WTC11 (cell line): Measurements from ENCODE around the gene RPS29. TPM values are rescaled to one million over a fixed set of nuclear protein-coding genes. Genes with fewer than 3 reads are reported as not detected.

Experiments used
- ATAC-seq: fragments of 200-7000 bp; cut with Tn5 transposase; 2 replicates; pipeline ENCODE4 v1.10.0; 2021; ENCODE audit warnings: mild to moderate bottlenecking, moderate library complexity
- CTCF ChIA-PET: fragments of 300-600 bp; sonication (Branson Sonifier 250); formaldehyde crosslinking; loops from one replicate; lab custom pipeline; 2021; ENCODE audit warnings: antibody characterized with exemption; lab: Charles Lee
- POLR2A ChIA-PET: fragments of 350-600 bp; sonication (Branson Sonifier 250); formaldehyde crosslinking; loops from one replicate; lab custom pipeline; 2021; ENCODE audit warnings: antibody characterized with exemption; lab: Charles Lee
- DNase-seq: peaks from one replicate; pipeline ENCODE4 v3.0.0; 2021; ENCODE audit warnings: low spot score
- H3K27ac Mint-ChIP-seq: 2 replicates; pipeline ENCODE4 v1.8.0; 2021; ENCODE audit warnings: mixed read lengths
- H3K27me3 Mint-ChIP-seq: 2 replicates; pipeline ENCODE4 v1.8.0; 2021; ENCODE audit warnings: low read depth, mild to moderate bottlenecking, moderate library complexity, mixed read lengths
- H3K36me3 Mint-ChIP-seq: 2 replicates; pipeline ENCODE4 v1.8.0; 2021; ENCODE audit warnings: mixed read lengths
- H3K4me1 Mint-ChIP-seq: 2 replicates; pipeline ENCODE4 v1.8.0; 2022; ENCODE audit warnings: mixed read lengths
- H3K4me3 Mint-ChIP-seq: 2 replicates; pipeline ENCODE4 v1.8.0; 2021; ENCODE audit warnings: mild to moderate bottlenecking, moderate library complexity, mixed read lengths
- H3K9me3 Mint-ChIP-seq: 2 replicates; pipeline ENCODE4 v1.8.0; 2021; ENCODE audit warnings: mixed read lengths
- ESRRA ChIP-seq: sonication (generic); formaldehyde crosslinking; IDR thresholded peaks from 2 replicates; pipeline ENCODE4 v1.8.1; 2022; ENCODE audit warnings: mild to moderate bottlenecking, missing genetic modification reagents, borderline replicate concordance
- FOXP1 ChIP-seq: sonication (generic); formaldehyde crosslinking; IDR thresholded peaks from 2 replicates; pipeline ENCODE4 v1.8.0; 2022; ENCODE audit warnings: missing genetic modification reagents, mild to moderate bottlenecking, moderate library complexity, borderline replicate concordance
- IRF2 ChIP-seq: sonication (generic); formaldehyde crosslinking; IDR thresholded peaks from 2 replicates; pipeline ENCODE4 v1.8.0; 2022; ENCODE audit warnings: low read depth, missing genetic modification reagents, borderline replicate concordance
- KAT7 ChIP-seq: sonication (generic); formaldehyde crosslinking; IDR thresholded peaks from 2 replicates; pipeline ENCODE4 v1.8.1; 2023; ENCODE audit warnings: missing genetic modification reagents, mild to moderate bottlenecking, borderline replicate concordance
- MXD4 ChIP-seq: fragments of 250-450 bp; sonication (Bioruptor Pico); IDR thresholded peaks from 2 replicates; pipeline ENCODE4 v1.8.0; 2021; ENCODE audit warnings: mild to moderate bottlenecking, moderate library complexity, borderline replicate concordance
- MYBL2 ChIP-seq: sonication (generic); formaldehyde crosslinking; IDR thresholded peaks from 2 replicates; pipeline ENCODE4 v1.8.1; 2023; ENCODE audit warnings: mild to moderate bottlenecking, moderate library complexity, missing genetic modification reagents
- NR1H2 ChIP-seq: sonication (generic); formaldehyde crosslinking; IDR thresholded peaks from 2 replicates; pipeline ENCODE4 v1.9.0; 2021; ENCODE audit warnings: mild to moderate bottlenecking, moderate library complexity, missing genetic modification reagents
- PRRX2 ChIP-seq: fragments of 250-450 bp; sonication (Bioruptor Pico); IDR thresholded peaks from 2 replicates; pipeline ENCODE4 v1.8.0; 2021; ENCODE audit warnings: mild to moderate bottlenecking
- ZNF671 ChIP-seq: fragments of 250-450 bp; sonication (Bioruptor Pico); IDR thresholded peaks from 2 replicates; pipeline ENCODE4 v1.8.0; 2021; ENCODE audit warnings: mild to moderate bottlenecking
- total RNA-seq: library from RNA; stranded (reverse); gene quantifications from 3 replicates; pipeline ENCODE4 v1.2.3, GENCODE V29; 2021
- TF ChIP-seq, protein P1 (sequence below): sonication (generic); formaldehyde crosslinking; IDR thresholded peaks from 2 replicates; pipeline ENCODE4 v1.8.0; 2022; ENCODE audit warnings: mild to moderate bottlenecking, missing genetic modification reagents
- TF ChIP-seq, protein P2 (sequence below): sonication (generic); formaldehyde crosslinking; IDR thresholded peaks from 2 replicates; pipeline ENCODE4 v1.8.0; 2022; ENCODE audit warnings: mild to moderate bottlenecking, missing genetic modification reagents
- TF ChIP-seq, protein P3 (sequence below): sonication (generic); formaldehyde crosslinking; IDR thresholded peaks from 2 replicates; pipeline ENCODE4 v1.8.0; 2023; ENCODE audit warnings: missing genetic modification reagents
- TF ChIP-seq, protein P4 (sequence below): fragments of 250-450 bp; sonication (Bioruptor Pico); IDR thresholded peaks from 2 replicates; pipeline ENCODE4 v1.9.0; 2021; ENCODE audit warnings: mild to moderate bottlenecking
- TF ChIP-seq, protein P5 (sequence below): sonication (generic); formaldehyde crosslinking; IDR thresholded peaks from 2 replicates; pipeline ENCODE4 v1.8.1; 2023; ENCODE audit warnings: mild to moderate bottlenecking, missing genetic modification reagents, borderline replicate concordance
- TF ChIP-seq, protein P6 (sequence below): sonication (generic); formaldehyde crosslinking; IDR thresholded peaks from 2 replicates; pipeline ENCODE4 v1.8.1; 2022; ENCODE audit warnings: low read depth, mild to moderate bottlenecking, moderate library complexity, missing genetic modification reagents, borderline replicate concordance
- TF ChIP-seq, protein P7 (sequence below): sonication (generic); formaldehyde crosslinking; IDR thresholded peaks from 2 replicates; pipeline ENCODE4 v1.8.1; 2022; ENCODE audit warnings: low read depth, missing genetic modification reagents, borderline replicate concordance
- TF ChIP-seq, protein P8 (sequence below): sonication (generic); formaldehyde crosslinking; IDR thresholded peaks from 2 replicates; pipeline ENCODE4 v1.8.0; 2022; ENCODE audit warnings: mild to moderate bottlenecking, missing genetic modification reagents
- TF ChIP-seq, protein P9 (sequence below): sonication (generic); formaldehyde crosslinking; IDR thresholded peaks from 2 replicates; pipeline ENCODE4 v1.8.1; 2022; ENCODE audit warnings: mild to moderate bottlenecking, missing genetic modification reagents, moderate library complexity, borderline replicate concordance

RPS29 gene
- total RNA-seq, 1 experiment from 2014 or later, result 2,168 TPM

DNA sequence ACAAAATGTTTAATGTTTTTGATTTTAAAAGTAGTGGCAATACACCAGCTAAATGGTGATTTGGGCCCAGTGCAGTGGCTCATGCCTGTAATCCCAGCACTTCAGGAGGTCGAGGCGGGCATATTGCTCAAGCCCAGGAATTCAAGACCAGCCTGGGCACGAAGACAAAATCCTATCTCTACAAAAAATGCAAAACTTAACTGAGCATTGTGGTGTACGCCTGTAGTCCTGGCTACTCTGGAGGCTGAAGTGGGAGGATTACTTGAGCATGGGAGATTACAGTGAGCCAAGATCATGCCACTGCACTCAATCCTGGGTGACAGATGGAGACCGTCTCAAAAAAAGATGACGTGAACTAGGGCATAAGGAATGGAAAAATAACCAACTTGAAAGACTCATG is 29.6 kb upstream of the RPS29 start:
- POLR2A ChIA-PET, result no interaction called here
- Mint-ChIP-seq H3K36me3 (peaks cover 19% of the 10 kb centered on the region), H3K4me3 (no peak overlapping the region), H3K27ac (0 out of 2 replicates have a peak overlapping the region, but pooled peaks have one; percentile 3), H3K27me3 (no peaks in the 10 kb centered on the region), H3K4me1 (peaks cover 6% of the 10 kb centered on the region), H3K9me3 (no peaks in the 10 kb centered on the region)
- DNase-seq (no peak), ATAC-seq (no peak)
- CTCF ChIA-PET, result no interaction called here
- TF ChIP-seq MXD4 (no peak), PRRX2 (no peak), KAT7 (CRISPR knock-in tag) (no peak), ZNF671 (CRISPR knock-in tag) (no peak), IRF2 (CRISPR knock-in tag) (no peak), NR1H2 (no peak), ESRRA (CRISPR knock-in tag) (no peak), MYBL2 (CRISPR knock-in tag) (no peak), FOXP1 (CRISPR knock-in tag) (no peak)
- TF ChIP-seq, protein P1, sequence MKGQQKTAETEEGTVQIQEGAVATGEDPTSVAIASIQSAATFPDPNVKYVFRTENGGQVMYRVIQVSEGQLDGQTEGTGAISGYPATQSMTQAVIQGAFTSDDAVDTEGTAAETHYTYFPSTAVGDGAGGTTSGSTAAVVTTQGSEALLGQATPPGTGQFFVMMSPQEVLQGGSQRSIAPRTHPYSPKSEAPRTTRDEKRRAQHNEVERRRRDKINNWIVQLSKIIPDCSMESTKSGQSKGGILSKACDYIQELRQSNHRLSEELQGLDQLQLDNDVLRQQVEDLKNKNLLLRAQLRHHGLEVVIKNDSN, result no peak
- TF ChIP-seq, protein P2, sequence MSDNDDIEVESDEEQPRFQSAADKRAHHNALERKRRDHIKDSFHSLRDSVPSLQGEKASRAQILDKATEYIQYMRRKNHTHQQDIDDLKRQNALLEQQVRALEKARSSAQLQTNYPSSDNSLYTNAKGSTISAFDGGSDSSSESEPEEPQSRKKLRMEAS (CRISPR knock-in tag), result no peak
- TF ChIP-seq, protein P3, sequence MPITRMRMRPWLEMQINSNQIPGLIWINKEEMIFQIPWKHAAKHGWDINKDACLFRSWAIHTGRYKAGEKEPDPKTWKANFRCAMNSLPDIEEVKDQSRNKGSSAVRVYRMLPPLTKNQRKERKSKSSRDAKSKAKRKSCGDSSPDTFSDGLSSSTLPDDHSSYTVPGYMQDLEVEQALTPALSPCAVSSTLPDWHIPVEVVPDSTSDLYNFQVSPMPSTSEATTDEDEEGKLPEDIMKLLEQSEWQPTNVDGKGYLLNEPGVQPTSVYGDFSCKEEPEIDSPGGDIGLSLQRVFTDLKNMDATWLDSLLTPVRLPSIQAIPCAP (CRISPR knock-in tag), result no peak
- TF ChIP-seq, protein P4, sequence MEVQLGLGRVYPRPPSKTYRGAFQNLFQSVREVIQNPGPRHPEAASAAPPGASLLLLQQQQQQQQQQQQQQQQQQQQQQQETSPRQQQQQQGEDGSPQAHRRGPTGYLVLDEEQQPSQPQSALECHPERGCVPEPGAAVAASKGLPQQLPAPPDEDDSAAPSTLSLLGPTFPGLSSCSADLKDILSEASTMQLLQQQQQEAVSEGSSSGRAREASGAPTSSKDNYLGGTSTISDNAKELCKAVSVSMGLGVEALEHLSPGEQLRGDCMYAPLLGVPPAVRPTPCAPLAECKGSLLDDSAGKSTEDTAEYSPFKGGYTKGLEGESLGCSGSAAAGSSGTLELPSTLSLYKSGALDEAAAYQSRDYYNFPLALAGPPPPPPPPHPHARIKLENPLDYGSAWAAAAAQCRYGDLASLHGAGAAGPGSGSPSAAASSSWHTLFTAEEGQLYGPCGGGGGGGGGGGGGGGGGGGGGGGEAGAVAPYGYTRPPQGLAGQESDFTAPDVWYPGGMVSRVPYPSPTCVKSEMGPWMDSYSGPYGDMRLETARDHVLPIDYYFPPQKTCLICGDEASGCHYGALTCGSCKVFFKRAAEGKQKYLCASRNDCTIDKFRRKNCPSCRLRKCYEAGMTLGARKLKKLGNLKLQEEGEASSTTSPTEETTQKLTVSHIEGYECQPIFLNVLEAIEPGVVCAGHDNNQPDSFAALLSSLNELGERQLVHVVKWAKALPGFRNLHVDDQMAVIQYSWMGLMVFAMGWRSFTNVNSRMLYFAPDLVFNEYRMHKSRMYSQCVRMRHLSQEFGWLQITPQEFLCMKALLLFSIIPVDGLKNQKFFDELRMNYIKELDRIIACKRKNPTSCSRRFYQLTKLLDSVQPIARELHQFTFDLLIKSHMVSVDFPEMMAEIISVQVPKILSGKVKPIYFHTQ, result no peak
- TF ChIP-seq, protein P5, sequence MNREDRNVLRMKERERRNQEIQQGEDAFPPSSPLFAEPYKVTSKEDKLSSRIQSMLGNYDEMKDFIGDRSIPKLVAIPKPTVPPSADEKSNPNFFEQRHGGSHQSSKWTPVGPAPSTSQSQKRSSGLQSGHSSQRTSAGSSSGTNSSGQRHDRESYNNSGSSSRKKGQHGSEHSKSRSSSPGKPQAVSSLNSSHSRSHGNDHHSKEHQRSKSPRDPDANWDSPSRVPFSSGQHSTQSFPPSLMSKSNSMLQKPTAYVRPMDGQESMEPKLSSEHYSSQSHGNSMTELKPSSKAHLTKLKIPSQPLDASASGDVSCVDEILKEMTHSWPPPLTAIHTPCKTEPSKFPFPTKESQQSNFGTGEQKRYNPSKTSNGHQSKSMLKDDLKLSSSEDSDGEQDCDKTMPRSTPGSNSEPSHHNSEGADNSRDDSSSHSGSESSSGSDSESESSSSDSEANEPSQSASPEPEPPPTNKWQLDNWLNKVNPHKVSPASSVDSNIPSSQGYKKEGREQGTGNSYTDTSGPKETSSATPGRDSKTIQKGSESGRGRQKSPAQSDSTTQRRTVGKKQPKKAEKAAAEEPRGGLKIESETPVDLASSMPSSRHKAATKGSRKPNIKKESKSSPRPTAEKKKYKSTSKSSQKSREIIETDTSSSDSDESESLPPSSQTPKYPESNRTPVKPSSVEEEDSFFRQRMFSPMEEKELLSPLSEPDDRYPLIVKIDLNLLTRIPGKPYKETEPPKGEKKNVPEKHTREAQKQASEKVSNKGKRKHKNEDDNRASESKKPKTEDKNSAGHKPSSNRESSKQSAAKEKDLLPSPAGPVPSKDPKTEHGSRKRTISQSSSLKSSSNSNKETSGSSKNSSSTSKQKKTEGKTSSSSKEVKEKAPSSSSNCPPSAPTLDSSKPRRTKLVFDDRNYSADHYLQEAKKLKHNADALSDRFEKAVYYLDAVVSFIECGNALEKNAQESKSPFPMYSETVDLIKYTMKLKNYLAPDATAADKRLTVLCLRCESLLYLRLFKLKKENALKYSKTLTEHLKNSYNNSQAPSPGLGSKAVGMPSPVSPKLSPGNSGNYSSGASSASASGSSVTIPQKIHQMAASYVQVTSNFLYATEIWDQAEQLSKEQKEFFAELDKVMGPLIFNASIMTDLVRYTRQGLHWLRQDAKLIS, result no peak
- TF ChIP-seq, protein P6, sequence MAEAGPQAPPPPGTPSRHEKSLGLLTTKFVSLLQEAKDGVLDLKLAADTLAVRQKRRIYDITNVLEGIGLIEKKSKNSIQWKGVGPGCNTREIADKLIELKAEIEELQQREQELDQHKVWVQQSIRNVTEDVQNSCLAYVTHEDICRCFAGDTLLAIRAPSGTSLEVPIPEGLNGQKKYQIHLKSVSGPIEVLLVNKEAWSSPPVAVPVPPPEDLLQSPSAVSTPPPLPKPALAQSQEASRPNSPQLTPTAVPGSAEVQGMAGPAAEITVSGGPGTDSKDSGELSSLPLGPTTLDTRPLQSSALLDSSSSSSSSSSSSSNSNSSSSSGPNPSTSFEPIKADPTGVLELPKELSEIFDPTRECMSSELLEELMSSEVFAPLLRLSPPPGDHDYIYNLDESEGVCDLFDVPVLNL (CRISPR knock-in tag), result no peak
- TF ChIP-seq, protein P7, sequence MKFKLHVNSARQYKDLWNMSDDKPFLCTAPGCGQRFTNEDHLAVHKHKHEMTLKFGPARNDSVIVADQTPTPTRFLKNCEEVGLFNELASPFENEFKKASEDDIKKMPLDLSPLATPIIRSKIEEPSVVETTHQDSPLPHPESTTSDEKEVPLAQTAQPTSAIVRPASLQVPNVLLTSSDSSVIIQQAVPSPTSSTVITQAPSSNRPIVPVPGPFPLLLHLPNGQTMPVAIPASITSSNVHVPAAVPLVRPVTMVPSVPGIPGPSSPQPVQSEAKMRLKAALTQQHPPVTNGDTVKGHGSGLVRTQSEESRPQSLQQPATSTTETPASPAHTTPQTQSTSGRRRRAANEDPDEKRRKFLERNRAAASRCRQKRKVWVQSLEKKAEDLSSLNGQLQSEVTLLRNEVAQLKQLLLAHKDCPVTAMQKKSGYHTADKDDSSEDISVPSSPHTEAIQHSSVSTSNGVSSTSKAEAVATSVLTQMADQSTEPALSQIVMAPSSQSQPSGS (CRISPR knock-in tag), result no peak
- TF ChIP-seq, protein P8, sequence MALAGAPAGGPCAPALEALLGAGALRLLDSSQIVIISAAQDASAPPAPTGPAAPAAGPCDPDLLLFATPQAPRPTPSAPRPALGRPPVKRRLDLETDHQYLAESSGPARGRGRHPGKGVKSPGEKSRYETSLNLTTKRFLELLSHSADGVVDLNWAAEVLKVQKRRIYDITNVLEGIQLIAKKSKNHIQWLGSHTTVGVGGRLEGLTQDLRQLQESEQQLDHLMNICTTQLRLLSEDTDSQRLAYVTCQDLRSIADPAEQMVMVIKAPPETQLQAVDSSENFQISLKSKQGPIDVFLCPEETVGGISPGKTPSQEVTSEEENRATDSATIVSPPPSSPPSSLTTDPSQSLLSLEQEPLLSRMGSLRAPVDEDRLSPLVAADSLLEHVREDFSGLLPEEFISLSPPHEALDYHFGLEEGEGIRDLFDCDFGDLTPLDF (CRISPR knock-in tag), result no peak
- TF ChIP-seq, protein P9, sequence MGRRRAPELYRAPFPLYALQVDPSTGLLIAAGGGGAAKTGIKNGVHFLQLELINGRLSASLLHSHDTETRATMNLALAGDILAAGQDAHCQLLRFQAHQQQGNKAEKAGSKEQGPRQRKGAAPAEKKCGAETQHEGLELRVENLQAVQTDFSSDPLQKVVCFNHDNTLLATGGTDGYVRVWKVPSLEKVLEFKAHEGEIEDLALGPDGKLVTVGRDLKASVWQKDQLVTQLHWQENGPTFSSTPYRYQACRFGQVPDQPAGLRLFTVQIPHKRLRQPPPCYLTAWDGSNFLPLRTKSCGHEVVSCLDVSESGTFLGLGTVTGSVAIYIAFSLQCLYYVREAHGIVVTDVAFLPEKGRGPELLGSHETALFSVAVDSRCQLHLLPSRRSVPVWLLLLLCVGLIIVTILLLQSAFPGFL (CRISPR knock-in tag), result no peak
